H1 (cell line): Measurements from ENCODE around the gene UGT3A1. TPM values are rescaled to one million over a fixed set of nuclear protein-coding genes. Genes with fewer than 3 reads are reported as not detected.

Experiments
- CTCF ChIA-PET: fragments of 300-600 bp; sonication (Branson Sonifier 250); formaldehyde crosslinking; loops from one replicate; lab custom pipeline; 2021; ENCODE audit not compliant: partially characterized antibody; lab: Charles Lee
- POLR2A ChIA-PET: fragments of 300-600 bp; sonication (Branson Sonifier 250); formaldehyde crosslinking; loops from one replicate; lab custom pipeline; 2021; ENCODE audit warnings: inconsistent platforms; ENCODE audit not compliant: partially characterized antibody; lab: Charles Lee
- DNase-seq, 2 experiments: peaks; one replicate each; pipeline versions ENCODE4 v3.0.0 to v3.0.0-alpha.2; 2010 to 2022; ENCODE audit warnings: low spot score in 2 of 2, low read depth in 1 of 2, mixed read lengths in 1 of 2
- FAIRE-seq: peaks from 2 replicates; lab custom pipeline; 2011; peaks lifted over from hg19 to GRCh38; lab: Jason Lieb, UNC
- H2AFZ ChIP-seq: 2 replicates; pipeline ENCODE4 v1.8.1; 2012; ENCODE audit warnings: low read length, inconsistent platforms
- H2AK5ac ChIP-seq: 2 replicates; pipeline ENCODE4 v1.6.1; 2013; ENCODE audit warnings: low read depth, low read length
- H2BK120ac ChIP-seq: replicated peaks from 2 replicates; pipeline ENCODE3; 2013; ENCODE audit warnings: low read depth, low read length, inconsistent platforms
- H2BK12ac ChIP-seq: 2 replicates; pipeline ENCODE4 v1.6.1; 2013; ENCODE audit warnings: low read depth, low read length
- H2BK15ac ChIP-seq: 2 replicates; pipeline ENCODE4 v1.6.1; 2013; ENCODE audit warnings: low read length
- H2BK20ac ChIP-seq: 2 replicates; pipeline ENCODE4 v1.6.1; 2013; ENCODE audit warnings: low read length
- H2BK5ac ChIP-seq: 2 replicates; pipeline ENCODE4 v1.6.1; 2013; ENCODE audit warnings: low read depth, low read length
- H3K14ac ChIP-seq: 2 replicates; pipeline ENCODE4 v1.6.1; 2013; ENCODE audit warnings: inconsistent platforms; ENCODE audit not compliant: insufficient read length
- H3K18ac ChIP-seq: 2 replicates; pipeline ENCODE4 v1.6.1; 2013; ENCODE audit warnings: low read length; ENCODE audit errors: extremely low read depth
- H3K23ac ChIP-seq: 2 replicates; pipeline ENCODE4 v1.6.1; 2013; ENCODE audit warnings: inconsistent platforms; ENCODE audit not compliant: insufficient read length
- H3K23me2 ChIP-seq: 2 replicates; pipeline ENCODE4 v1.6.1; 2013; ENCODE audit warnings: low read depth, low read length
- H3K27ac ChIP-seq: 2 replicates; pipeline ENCODE4 v1.6.1; 2011; ENCODE audit warnings: low read depth, low read length, inconsistent platforms
- H3K27me3 ChIP-seq, 4 experiments: replicated peaks in 1 of 4; 1 replicate in 1 of 4; 2 replicates in 3 of 4; pipeline versions ENCODE4 v1.6.1 to v1.8.1; 2011 to 2013; ENCODE audit warnings: low read length in 3 of 4, mild to moderate bottlenecking in 3 of 4, inconsistent platforms in 2 of 4, mixed read lengths in 2 of 4, moderate library complexity in 1 of 4; ENCODE audit not compliant: control insufficient read depth in 3 of 4, insufficient read depth in 3 of 4; ENCODE audit errors: extremely low read depth in 1 of 4
- H3K36me3 ChIP-seq, 4 experiments: 2 replicates each; pipeline versions ENCODE4 v1.6.1 to v1.8.1; 2011 to 2013; ENCODE audit warnings: mild to moderate bottlenecking in 4 of 4, low read length in 3 of 4, moderate library complexity in 2 of 4, control low read depth in 1 of 4, inconsistent platforms in 1 of 4; ENCODE audit not compliant: insufficient read depth in 4 of 4, control insufficient read depth in 2 of 4
- H3K4ac ChIP-seq: replicated peaks from 2 replicates; pipeline ENCODE3; 2013; ENCODE audit warnings: low read length, low read depth, mixed read lengths, inconsistent platforms; ENCODE audit not compliant: insufficient read length
- H3K4me1 ChIP-seq, 4 experiments: replicated peaks in 1 of 4; 1 replicate in 1 of 4; 2 replicates in 3 of 4; pipeline versions ENCODE4 v1.6.1 to v1.8.1; 2011 to 2013; ENCODE audit warnings: low read length in 3 of 4, inconsistent platforms in 2 of 4, mixed read lengths in 1 of 4; ENCODE audit not compliant: insufficient read depth in 4 of 4, control insufficient read depth in 3 of 4
- H3K4me2 ChIP-seq, 2 experiments: 2 replicates each; pipeline versions ENCODE4 v1.6.1 to v1.8.1; 2011 to 2013; ENCODE audit warnings: low read depth in 2 of 2, low read length in 2 of 2, control low read depth in 1 of 2, inconsistent platforms in 1 of 2, mild to moderate bottlenecking in 1 of 2; ENCODE audit not compliant: insufficient read depth in 1 of 2
- H3K4me3 ChIP-seq, 4 experiments: fragments of 200-600, 300-600 bp in 1 of 4; sonication (generic), shearing (Covaris generic), sonication (Bioruptor Twin) in 1 of 4; 2 replicates each; pipeline versions ENCODE4 v1.5.1 to v1.8.1; 2011 to 2016; ENCODE audit warnings: low read length in 4 of 4, low read depth in 3 of 4, control low read depth in 2 of 4, inconsistent platforms in 2 of 4, mild to moderate bottlenecking in 2 of 4, mixed read lengths in 1 of 4, moderate library complexity in 1 of 4; ENCODE audit not compliant: insufficient read depth in 2 of 4; ENCODE audit errors: extremely low read depth in 1 of 4
- H3K56ac ChIP-seq: replicated peaks from 2 replicates; pipeline ENCODE3; 2013; ENCODE audit warnings: low read depth, mild to moderate bottlenecking, mixed read lengths, low read length, inconsistent platforms; ENCODE audit not compliant: insufficient read length
- H3K79me1 ChIP-seq: 2 replicates; pipeline ENCODE4 v1.6.1; 2013; ENCODE audit warnings: low read depth, low read length, control low read depth
- H3K79me2 ChIP-seq, 2 experiments: 2 replicates each; pipeline versions ENCODE4 v1.6.1 to v1.8.1; 2012 to 2013; ENCODE audit warnings: low read length in 2 of 2, mild to moderate bottlenecking in 2 of 2, inconsistent platforms in 1 of 2; ENCODE audit not compliant: insufficient read depth in 2 of 2, control insufficient read depth in 1 of 2
- H3K9ac ChIP-seq, 4 experiments: replicated peaks in 1 of 4; 1 replicate in 1 of 4; 2 replicates in 3 of 4; pipeline versions ENCODE4 v1.6.1 to v1.8.1; 2011 to 2013; ENCODE audit warnings: low read depth in 3 of 4, low read length in 3 of 4, control low read depth in 2 of 4, mild to moderate bottlenecking in 2 of 4, moderate library complexity in 2 of 4, inconsistent platforms in 1 of 4; ENCODE audit errors: extremely low read depth in 1 of 4
- H3K9me3 ChIP-seq, 2 experiments: 2 replicates each; pipeline versions ENCODE4 v1.6.1 to v1.8.1; 2012 to 2013; ENCODE audit warnings: mild to moderate bottlenecking in 2 of 2, moderate library complexity in 2 of 2, control low read depth in 1 of 2, inconsistent platforms in 1 of 2, low read depth in 1 of 2, low read length in 1 of 2, mixed read lengths in 1 of 2; ENCODE audit not compliant: insufficient read depth in 2 of 2
- H4K20me1 ChIP-seq, 2 experiments: replicated peaks in 1 of 2; 2 replicates each; pipeline versions ENCODE3 to v1.8.1; 2011 to 2013; ENCODE audit warnings: inconsistent platforms in 2 of 2, low read length in 2 of 2, mild to moderate bottlenecking in 1 of 2; ENCODE audit not compliant: insufficient read depth in 2 of 2, control insufficient read depth in 1 of 2
- H4K5ac ChIP-seq: 2 replicates; pipeline ENCODE4 v1.6.1; 2013; ENCODE audit warnings: low read length, low read depth, mixed read lengths, inconsistent platforms; ENCODE audit not compliant: insufficient read length
- H4K8ac ChIP-seq: 2 replicates; pipeline ENCODE4 v1.8.0; 2013; ENCODE audit warnings: mild to moderate bottlenecking, moderate library complexity, low read length, inconsistent platforms; ENCODE audit not compliant: insufficient read depth; ENCODE audit errors: extremely low read depth
- H4K91ac ChIP-seq: replicated peaks from 2 replicates; pipeline ENCODE3; 2013; ENCODE audit warnings: low read length, mixed read lengths, inconsistent platforms; ENCODE audit not compliant: insufficient read length
- CHD2 ChIP-seq: IDR thresholded peaks from 2 replicates; pipeline ENCODE4 v1.6.1; 2012; ENCODE audit warnings: low read length, improper control_type of control experiment
- KDM1A ChIP-seq: fragments of 200-600, 300-600 bp; sonication (generic); IDR thresholded peaks from 2 replicates; pipeline ENCODE4 v1.7.1; 2016; ENCODE audit warnings: mild to moderate bottlenecking, low read length, borderline replicate concordance
- RFX5 ChIP-seq: IDR thresholded peaks from 2 replicates; pipeline ENCODE4 v1.6.1; 2011; ENCODE audit warnings: low read depth, low read length, improper control_type of control experiment, borderline replicate concordance
- SP1 ChIP-seq: IDR thresholded peaks from 2 replicates; pipeline ENCODE4 v1.6.1; 2011; ENCODE audit warnings: low read depth, low read length
- SP2 ChIP-seq: IDR thresholded peaks from 2 replicates; pipeline ENCODE4 v1.6.1; 2012; ENCODE audit warnings: mild to moderate bottlenecking, low read length, inconsistent platforms
- WGBS, 2 experiments: shearing (Covaris generic) in 1 of 2; methylation state at CpG; one replicate each; pipeline versions ENCODE4 v1.1.6 to v1.1.7; 2013 to 2015; ENCODE audit warnings: low lambda C conversion rate in 2 of 2, mixed read lengths in 2 of 2, inconsistent platforms in 1 of 2, low coverage in 1 of 2, missing lambda C conversion rate in 1 of 2; ENCODE audit not compliant: insufficient replicate concordance in 2 of 2, insufficient coverage in 1 of 2, insufficient read length in 1 of 2; ENCODE audit errors: extremely low coverage in 1 of 2, missing lambda C conversion rate in 1 of 2; 5-methylcytosine and 5-hydroxymethylcytosine counted together
- polyA plus RNA-seq, 7 experiments: library from polyadenylated mRNA; depleted of rRNA in 3 of 7; stranded (reverse) in 5 of 7; unstranded in 2 of 7; fragments of >200 nt in 5 of 7; fragments of 200-250 nt in 2 of 7; gene quantifications; 1 replicate in 5 of 7; 2 replicates in 1 of 7; 4 replicates in 1 of 7; pipeline versions ENCODE4 v1.2.1 to v1.2.3, GENCODE V29; 2011 to 2013; ENCODE audit warnings: missing spikeins in 2 of 7, mixed read lengths in 2 of 7
- total RNA-seq: library from RNA; stranded (reverse); fragmentation: NEBNext Ultra II Directional; extraction: Animal tissue kit (Norgen Biotek cat#: 25700); gene quantifications from 2 replicates; pipeline ENCODE4 v1.2.1, GENCODE V29; 2021

UGT3A1 gene
- total and polyA plus RNA-seq, 2 of the 8 experiments (the other 6 are each of a cell fraction or from before 2014, with no cell fraction given) = 2.4 to 3.4 TPM

DNA sequence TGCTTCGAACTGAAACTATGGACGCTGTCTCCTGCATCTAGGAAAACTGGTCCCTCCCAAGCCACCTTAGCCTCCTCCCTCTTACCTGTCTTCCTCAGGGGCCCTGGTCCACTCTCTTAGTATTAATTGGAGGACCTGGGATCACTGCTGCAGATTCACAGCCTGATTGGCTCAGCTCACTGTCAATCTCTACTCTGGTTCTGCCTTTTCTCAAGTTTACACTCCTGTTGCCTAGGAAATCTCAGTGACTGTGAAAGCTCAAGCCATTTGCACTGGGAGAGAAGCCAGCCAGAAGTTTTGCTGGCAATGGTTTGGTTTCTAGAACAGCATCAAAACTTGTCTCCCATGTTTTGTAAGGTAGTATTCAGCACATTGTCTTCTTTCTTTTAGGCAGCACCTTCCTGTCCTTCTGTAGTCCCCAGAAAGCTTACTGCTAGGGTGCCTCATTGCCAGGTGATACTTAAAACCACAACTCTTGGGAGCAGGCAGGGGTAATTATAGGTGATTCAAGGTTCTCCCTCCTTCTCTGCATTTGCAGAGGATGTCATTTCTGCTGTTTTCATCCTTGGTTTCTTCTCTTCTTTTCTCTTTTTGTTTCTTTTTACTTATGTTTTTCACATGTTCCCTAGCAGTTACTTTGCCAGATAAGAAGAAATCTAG lies 52.5 kb downstream of the UGT3A1 start, which contains the start of gene CAPSL:
CAPSL (minus strand) TSS at position 55 of the 660 bp plus-strand sequence. CDS start 17,502 bp downstream, outside the sequence.
- Histone ChIP-seq H2AK5ac (no peak within 1 kb of the TSS), H3K4me1 (no peaks in the 10 kb centered on the region), H3K79me1 (no peaks in the 10 kb centered on the region), H4K8ac (no peak within 1 kb of the TSS), H3K56ac (no peak within 1 kb of the TSS), H3K79me2 (no peaks in the 10 kb centered on the region), H3K4me3 (no peak within 1 kb of the TSS), H3K14ac (no peak within 1 kb of the TSS), H3K27me3 (no peaks in the 10 kb centered on the region; a peak in 1 of 7 replicates), H2BK15ac (no peak within 1 kb of the TSS), H4K5ac (no peak within 1 kb of the TSS), H2BK12ac (no peak within 1 kb of the TSS), H2AFZ (no peak within 1 kb of the TSS; the same call in 1 of the 2 replicates), H2BK20ac (no peak within 1 kb of the TSS), H3K23me2 (no peaks in the 10 kb centered on the region), H3K27ac (no peak within 1 kb of the TSS), H3K4me2 (no peak within 1 kb of the TSS), H2BK5ac (no peak within 1 kb of the TSS), H3K9ac (no peak within 1 kb of the TSS), H3K9me3 (no peaks in the 10 kb centered on the region), H4K20me1 (no peaks in the 10 kb centered on the region), H3K23ac (no peak within 1 kb of the TSS), H4K91ac (no peak within 1 kb of the TSS), H2BK120ac (no peak within 1 kb of the TSS), H3K4ac (no peak within 1 kb of the TSS), H3K36me3 (no peaks in the 10 kb centered on the region), H3K18ac (no peak within 1 kb of the TSS)
- POLR2A ChIA-PET = no interaction called here
- FAIRE-seq = peak; percentile 90
- peak; percentile 70 to 79 for DNase-seq
- CTCF ChIA-PET = interaction anchor here (0.7 to 1.6 kb wide), 4 partner anchors 11 to 758 kb away, joined by 3 to 9 read pairs (median 4); no protein-coding TSS in a partner anchor
- WGBS, 2 experiments = 76% methylated on average over 2 of the region's 2 CpGs; no CpG with 5 or more reads in 1 of the 2 experiments
- TF ChIP-seq KDM1A = no peak
- peak; percentile 62; the same call in 1 of the 2 replicates for TF ChIP-seq RFX5
- TF ChIP-seq CHD2 = peak; percentile 86
- TF ChIP-seq SP1 = peak; percentile 97
- peak; percentile 76 for TF ChIP-seq SP2
